Measurements from ENCODE around the gene NRXN3.

The NRXN3 gene

GRCh38 chr14:79473651-79474050 is 1303.5 kb downstream of the NRXN3 start:
- DNase-seq (ENCODE audit: low spot score), result no peak
- no peak for TF ChIP-seq CTCF (IDR thresholded peaks at IDR 0.05; ENCODE audit: extremely low read depth, missing control alignments)

- no peak for DNase-seq (ENCODE audit: low spot score)
- no peak for TF ChIP-seq CTCF (IDR thresholded peaks at IDR 0.05; ENCODE audit: extremely low read depth, missing control alignments)
Measured at GRCh38 chr14:79475887-79476532, 1305.8 kb downstream of the NRXN3 start.

- no peak for DNase-seq (ENCODE audit: low spot score)
- no peak for TF ChIP-seq CTCF (IDR thresholded peaks at IDR 0.05; ENCODE audit: extremely low read depth, missing control alignments)
Measured at GRCh38 chr14:79476552-79476951, 1306.4 kb downstream of the NRXN3 start.

- no peak for TF ChIP-seq CTCF (IDR thresholded peaks at IDR 0.05; ENCODE audit: extremely low read depth, missing control alignments)
- DNase-seq (ENCODE audit: low spot score), result no peak
Measured at GRCh38 chr14:79480212-79480611, 1310.0 kb downstream of the NRXN3 start.

DNA sequence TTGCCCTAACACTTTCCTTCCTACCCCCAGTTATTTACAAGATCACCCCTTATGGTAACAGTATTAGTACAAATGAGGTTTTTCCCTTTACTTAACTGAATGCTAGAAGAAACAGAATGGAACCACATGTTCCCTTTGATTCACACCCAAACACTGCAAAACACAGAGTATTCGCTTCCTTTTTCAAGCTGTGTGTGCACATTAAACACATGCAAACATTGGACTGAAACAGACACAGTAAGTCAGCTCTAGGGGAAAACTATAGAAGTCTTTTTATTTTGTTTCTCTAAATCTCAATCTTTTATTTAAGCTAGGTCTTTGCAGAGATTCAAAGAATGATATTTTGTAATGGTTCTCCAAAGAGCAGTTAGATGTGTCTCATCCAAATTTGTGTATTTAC is 1312.7 kb downstream of the NRXN3 start:
- TF ChIP-seq CTCF (IDR thresholded peaks at IDR 0.05; ENCODE audit: extremely low read depth, missing control alignments), result no peak
- DNase-seq (ENCODE audit: low spot score), result no peak

DNA sequence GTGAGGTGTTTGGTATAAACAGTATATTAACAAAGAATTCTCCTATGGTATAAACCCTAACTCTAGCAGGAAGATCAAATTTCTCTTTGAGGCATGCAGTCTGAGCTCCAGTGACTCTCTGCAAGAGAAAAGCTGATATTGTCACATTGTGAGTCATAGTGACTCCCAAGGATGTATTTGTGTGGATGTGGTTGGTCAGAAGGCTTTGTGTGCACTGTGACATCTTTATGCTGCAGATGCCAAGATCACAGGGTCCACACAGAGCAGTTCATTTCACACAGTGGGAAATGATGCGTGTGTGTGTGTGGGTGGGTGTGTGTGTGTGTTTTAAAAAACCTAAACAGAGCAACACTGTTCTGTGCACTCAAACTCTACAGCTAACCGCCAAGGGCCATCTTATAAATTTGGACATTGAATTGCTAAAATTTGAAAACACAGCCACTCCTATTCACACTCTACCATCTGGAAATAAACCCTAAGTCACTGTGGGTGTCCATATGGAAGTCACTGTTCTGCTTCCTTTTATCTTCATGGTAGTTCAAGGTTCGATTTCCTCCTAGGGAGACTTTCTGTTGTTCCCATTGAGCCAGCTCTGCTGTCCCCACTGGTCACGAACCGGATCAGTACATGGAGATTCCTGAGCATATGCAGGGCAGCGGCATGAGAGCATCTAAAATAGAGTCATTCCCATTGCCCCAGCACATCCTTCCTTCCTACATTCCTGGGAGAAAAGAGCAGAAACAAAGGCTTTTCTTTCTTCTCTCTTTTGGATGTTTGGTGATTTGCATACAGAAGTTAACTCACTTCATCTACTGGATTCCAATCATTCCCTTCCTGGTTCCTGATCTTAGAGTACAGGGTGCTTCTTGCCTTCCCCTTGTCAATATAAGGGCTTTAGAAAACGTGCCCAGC is 1313.6 kb downstream of the NRXN3 start:
- no peak for DNase-seq (ENCODE audit: low spot score)
- no peak for TF ChIP-seq CTCF (IDR thresholded peaks at IDR 0.05; ENCODE audit: extremely low read depth, missing control alignments)

- no peak for DNase-seq (ENCODE audit: low spot score)
- no peak for TF ChIP-seq CTCF (IDR thresholded peaks at IDR 0.05; ENCODE audit: extremely low read depth, missing control alignments)
Measured at GRCh38 chr14:79487632-79488031, 1317.5 kb downstream of the NRXN3 start.

Data from GM20000 (cell line).